HCT116 (cell line): Measurements from ENCODE around the gene YTHDF1.

Experiments used
- EZH2 ChIP-seq: fragments of 200-600 bp; sonication (generic); IDR thresholded peaks from 2 replicates; pipeline ENCODE4 v1.6.1; 2017; ENCODE audit warnings: antibody characterized with exemption, mixed run types
- EZH2phosphoT487 ChIP-seq: fragments of 200-600 bp; IDR thresholded peaks from 2 replicates; pipeline ENCODE4 v1.6.1; 2018; ENCODE audit warnings: antibody characterized with exemption, borderline replicate concordance
- JUND ChIP-seq: IDR thresholded peaks from 2 replicates; pipeline ENCODE4 v1.6.1; 2012
- POLR2A ChIP-seq: IDR thresholded peaks from 2 replicates; pipeline ENCODE4 v1.7.0; 2011; ENCODE audit warnings: borderline replicate concordance; ENCODE audit not compliant: insufficient read depth, insufficient read length; ENCODE audit errors: extremely low read depth
- POLR2AphosphoS5 ChIP-seq: IDR thresholded peaks from 2 replicates; pipeline ENCODE4 v1.6.1; 2011; ENCODE audit warnings: mild to moderate bottlenecking, low read depth, low read length, moderate library complexity
- SIN3A ChIP-seq: IDR thresholded peaks from 2 replicates; pipeline ENCODE4 v1.6.1; 2012; ENCODE audit warnings: low read depth
- ZFX ChIP-seq: fragments of 450-650 bp; IDR thresholded peaks from 2 replicates; pipeline ENCODE4 v1.6.1; 2017
- TF ChIP-seq, protein P1 (sequence below), 3 experiments: fragments of 200-600 bp in 1 of 3; sonication (generic) in 1 of 3; IDR thresholded peaks in 2 of 3; conservative IDR thresholded peaks in 1 of 3; 2 replicates each; pipeline ENCODE4 v1.5.1; 2012 to 2017; ENCODE audit warnings: low read depth in 2 of 3, low read length in 2 of 3, antibody characterized with exemption in 1 of 3, borderline replicate concordance in 1 of 3, control low read depth in 1 of 3, mild to moderate bottlenecking in 1 of 3, mixed read lengths in 1 of 3, mixed run types in 1 of 3, moderate library complexity in 1 of 3; ENCODE audit not compliant: insufficient read depth in 1 of 3
- TF ChIP-seq, protein P2 (sequence below): IDR thresholded peaks from 2 replicates; pipeline ENCODE4 v1.6.1; 2011; ENCODE audit warnings: mild to moderate bottlenecking, low read length, moderate library complexity; ENCODE audit not compliant: insufficient replicate concordance; ENCODE audit errors: extremely low read depth
- TF ChIP-seq, protein P3 (sequence below): IDR thresholded peaks from 2 replicates; pipeline ENCODE4 v1.6.1; 2012; ENCODE audit warnings: low read depth

DNA sequence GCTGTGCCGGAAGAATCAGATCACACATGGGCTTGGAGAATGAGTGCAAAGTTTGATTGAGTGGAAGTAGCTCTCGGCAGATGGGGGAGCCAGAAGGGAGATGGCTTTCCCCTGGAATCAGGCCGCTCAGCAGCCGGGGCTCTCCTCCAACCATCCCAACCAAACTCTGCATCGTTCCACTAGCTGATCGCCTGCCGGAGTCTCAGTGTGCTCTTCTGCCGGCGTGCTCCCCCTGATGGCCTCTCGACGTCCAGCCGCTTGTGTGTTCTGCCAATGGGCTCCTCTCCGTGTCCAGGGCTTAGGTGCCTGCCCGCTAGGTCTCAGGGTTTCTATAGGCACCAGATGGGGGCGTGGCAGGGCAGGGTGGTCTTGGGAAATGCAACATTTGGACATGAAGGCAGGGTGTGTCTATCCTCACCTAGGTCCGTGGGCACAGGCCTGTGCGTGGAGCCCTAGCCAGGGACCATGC, 14.9 kb upstream of the YTHDF1 start:
- no peak for TF ChIP-seq SIN3A
- TF ChIP-seq, protein P1, sequence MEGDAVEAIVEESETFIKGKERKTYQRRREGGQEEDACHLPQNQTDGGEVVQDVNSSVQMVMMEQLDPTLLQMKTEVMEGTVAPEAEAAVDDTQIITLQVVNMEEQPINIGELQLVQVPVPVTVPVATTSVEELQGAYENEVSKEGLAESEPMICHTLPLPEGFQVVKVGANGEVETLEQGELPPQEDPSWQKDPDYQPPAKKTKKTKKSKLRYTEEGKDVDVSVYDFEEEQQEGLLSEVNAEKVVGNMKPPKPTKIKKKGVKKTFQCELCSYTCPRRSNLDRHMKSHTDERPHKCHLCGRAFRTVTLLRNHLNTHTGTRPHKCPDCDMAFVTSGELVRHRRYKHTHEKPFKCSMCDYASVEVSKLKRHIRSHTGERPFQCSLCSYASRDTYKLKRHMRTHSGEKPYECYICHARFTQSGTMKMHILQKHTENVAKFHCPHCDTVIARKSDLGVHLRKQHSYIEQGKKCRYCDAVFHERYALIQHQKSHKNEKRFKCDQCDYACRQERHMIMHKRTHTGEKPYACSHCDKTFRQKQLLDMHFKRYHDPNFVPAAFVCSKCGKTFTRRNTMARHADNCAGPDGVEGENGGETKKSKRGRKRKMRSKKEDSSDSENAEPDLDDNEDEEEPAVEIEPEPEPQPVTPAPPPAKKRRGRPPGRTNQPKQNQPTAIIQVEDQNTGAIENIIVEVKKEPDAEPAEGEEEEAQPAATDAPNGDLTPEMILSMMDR (IDR thresholded peaks at IDR 0.05 in 2 of 3, conservative IDR thresholded peaks at IDR 0.05 in 1 of 3; ENCODE audit: borderline replicate concordance in 1 of 3, insufficient read depth in 1 of 3, low read depth in 2 of 3, low read length in 2 of 3) = no peak
- TF ChIP-seq POLR2A = no peak
- no peak for TF ChIP-seq JUND
- no peak for TF ChIP-seq EZH2
- TF ChIP-seq, protein P2, sequence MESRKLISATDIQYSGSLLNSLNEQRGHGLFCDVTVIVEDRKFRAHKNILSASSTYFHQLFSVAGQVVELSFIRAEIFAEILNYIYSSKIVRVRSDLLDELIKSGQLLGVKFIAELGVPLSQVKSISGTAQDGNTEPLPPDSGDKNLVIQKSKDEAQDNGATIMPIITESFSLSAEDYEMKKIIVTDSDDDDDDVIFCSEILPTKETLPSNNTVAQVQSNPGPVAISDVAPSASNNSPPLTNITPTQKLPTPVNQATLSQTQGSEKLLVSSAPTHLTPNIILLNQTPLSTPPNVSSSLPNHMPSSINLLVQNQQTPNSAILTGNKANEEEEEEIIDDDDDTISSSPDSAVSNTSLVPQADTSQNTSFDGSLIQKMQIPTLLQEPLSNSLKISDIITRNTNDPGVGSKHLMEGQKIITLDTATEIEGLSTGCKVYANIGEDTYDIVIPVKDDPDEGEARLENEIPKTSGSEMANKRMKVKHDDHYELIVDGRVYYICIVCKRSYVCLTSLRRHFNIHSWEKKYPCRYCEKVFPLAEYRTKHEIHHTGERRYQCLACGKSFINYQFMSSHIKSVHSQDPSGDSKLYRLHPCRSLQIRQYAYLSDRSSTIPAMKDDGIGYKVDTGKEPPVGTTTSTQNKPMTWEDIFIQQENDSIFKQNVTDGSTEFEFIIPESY = no peak
- TF ChIP-seq ZFX = no peak
- TF ChIP-seq POLR2AphosphoS5 = no peak
- TF ChIP-seq, protein P3, sequence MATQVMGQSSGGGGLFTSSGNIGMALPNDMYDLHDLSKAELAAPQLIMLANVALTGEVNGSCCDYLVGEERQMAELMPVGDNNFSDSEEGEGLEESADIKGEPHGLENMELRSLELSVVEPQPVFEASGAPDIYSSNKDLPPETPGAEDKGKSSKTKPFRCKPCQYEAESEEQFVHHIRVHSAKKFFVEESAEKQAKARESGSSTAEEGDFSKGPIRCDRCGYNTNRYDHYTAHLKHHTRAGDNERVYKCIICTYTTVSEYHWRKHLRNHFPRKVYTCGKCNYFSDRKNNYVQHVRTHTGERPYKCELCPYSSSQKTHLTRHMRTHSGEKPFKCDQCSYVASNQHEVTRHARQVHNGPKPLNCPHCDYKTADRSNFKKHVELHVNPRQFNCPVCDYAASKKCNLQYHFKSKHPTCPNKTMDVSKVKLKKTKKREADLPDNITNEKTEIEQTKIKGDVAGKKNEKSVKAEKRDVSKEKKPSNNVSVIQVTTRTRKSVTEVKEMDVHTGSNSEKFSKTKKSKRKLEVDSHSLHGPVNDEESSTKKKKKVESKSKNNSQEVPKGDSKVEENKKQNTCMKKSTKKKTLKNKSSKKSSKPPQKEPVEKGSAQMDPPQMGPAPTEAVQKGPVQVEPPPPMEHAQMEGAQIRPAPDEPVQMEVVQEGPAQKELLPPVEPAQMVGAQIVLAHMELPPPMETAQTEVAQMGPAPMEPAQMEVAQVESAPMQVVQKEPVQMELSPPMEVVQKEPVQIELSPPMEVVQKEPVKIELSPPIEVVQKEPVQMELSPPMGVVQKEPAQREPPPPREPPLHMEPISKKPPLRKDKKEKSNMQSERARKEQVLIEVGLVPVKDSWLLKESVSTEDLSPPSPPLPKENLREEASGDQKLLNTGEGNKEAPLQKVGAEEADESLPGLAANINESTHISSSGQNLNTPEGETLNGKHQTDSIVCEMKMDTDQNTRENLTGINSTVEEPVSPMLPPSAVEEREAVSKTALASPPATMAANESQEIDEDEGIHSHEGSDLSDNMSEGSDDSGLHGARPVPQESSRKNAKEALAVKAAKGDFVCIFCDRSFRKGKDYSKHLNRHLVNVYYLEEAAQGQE = no peak
- no peak for TF ChIP-seq EZH2phosphoT487
